HEK293 (cell line): Measurements from ENCODE around the gene SLC35F2.

Source experiments
- CTCF ChIA-PET: fragments of 350-600 bp; formaldehyde crosslinking; extraction: SDS; loops from one replicate; lab custom pipeline; 2021; ENCODE audit warnings: antibody characterized with exemption; lab: Yijun Ruan, JAX
- POLR2A ChIA-PET: fragments of 300-600 bp; formaldehyde crosslinking; extraction: SDS; loops from one replicate; lab custom pipeline; 2020; ENCODE audit warnings: antibody characterized with exemption, inconsistent platforms; lab: Yijun Ruan, JAX
- H3K27ac ChIP-seq: fragments of 200-500 bp; sonication (Bioruptor generic); 2 replicates; pipeline ENCODE4 v1.5.1; 2014; ENCODE audit warnings: low read depth, low read length, control low read depth, inconsistent platforms; ENCODE audit errors: extremely low read depth
- H3K36me3 ChIP-seq, 2 experiments: fragments of 200-500 bp in 1 of 2; sonication (Bioruptor generic) in 1 of 2; 1 replicate in 1 of 2; 2 replicates in 1 of 2; pipeline ENCODE4 v1.5.1; 2014 to 2017; ENCODE audit warnings: inconsistent platforms in 2 of 2, low read length in 2 of 2; ENCODE audit not compliant: control insufficient read depth in 2 of 2, insufficient read depth in 1 of 2
- H3K4me1 ChIP-seq: fragments of 200-500 bp; sonication (Bioruptor generic); 2 replicates; pipeline ENCODE4 v1.5.1; 2014; ENCODE audit warnings: mild to moderate bottlenecking, low read length, inconsistent platforms; ENCODE audit not compliant: control insufficient read depth, insufficient read depth
- H3K4me3 ChIP-seq: 2 replicates; pipeline ENCODE4 v1.5.1; 2011; ENCODE audit warnings: low read depth, mild to moderate bottlenecking, control low read depth, low read length, moderate library complexity
- H3K9me3 ChIP-seq: fragments of 200-500 bp; sonication (Bioruptor generic); 2 replicates; pipeline ENCODE4 v1.5.1; 2014; ENCODE audit warnings: low read depth, low read length, inconsistent platforms; ENCODE audit not compliant: control insufficient read depth, insufficient read depth
- GLIS2 ChIP-seq: fragments of 450-650 bp; formaldehyde crosslinking; IDR thresholded peaks from 2 replicates; pipeline ENCODE4 v1.5.1; 2016; ENCODE audit warnings: missing biosample characterization, missing genetic modification characterization
- PRDM10 ChIP-seq: fragments of 450-650 bp; formaldehyde crosslinking; IDR thresholded peaks from 2 replicates; pipeline ENCODE4 v1.5.1; 2016; ENCODE audit warnings: missing biosample characterization, missing genetic modification characterization
- SP3 ChIP-seq: fragments of 450-650 bp; formaldehyde crosslinking; IDR thresholded peaks from 2 replicates; pipeline ENCODE4 v1.5.1; 2016; ENCODE audit warnings: missing biosample characterization, missing genetic modification characterization
- ZNF140 ChIP-seq: fragments of 450-650 bp; formaldehyde crosslinking; IDR thresholded peaks from 2 replicates; pipeline ENCODE4 v1.5.1; 2016; ENCODE audit warnings: missing biosample characterization, missing genetic modification characterization
- ZNF184 ChIP-seq: fragments of 450-650 bp; IDR thresholded peaks from 2 replicates; pipeline ENCODE4 v1.5.1; 2018; ENCODE audit warnings: missing biosample characterization, mild to moderate bottlenecking, missing genetic modification characterization
- ZNF24 ChIP-seq: fragments of 450-650 bp; formaldehyde crosslinking; IDR thresholded peaks from 2 replicates; pipeline ENCODE4 v1.5.1; 2016; ENCODE audit warnings: missing biosample characterization, missing genetic modification characterization
- ZNF350 ChIP-seq: fragments of 450-650 bp; formaldehyde crosslinking; IDR thresholded peaks from 2 replicates; pipeline ENCODE4 v1.5.0; 2017; ENCODE audit warnings: missing biosample characterization, mild to moderate bottlenecking, missing genetic modification characterization
- ZNF37A ChIP-seq: fragments of 450-650 bp; IDR thresholded peaks from 2 replicates; pipeline ENCODE4 v1.5.1; 2018; ENCODE audit warnings: missing biosample characterization, missing genetic modification characterization
- ZNF394 ChIP-seq: fragments of 450-650 bp; formaldehyde crosslinking; IDR thresholded peaks from 2 replicates; pipeline ENCODE4 v1.5.1; 2016; ENCODE audit warnings: missing biosample characterization, missing genetic modification characterization, mild to moderate bottlenecking, moderate library complexity, borderline replicate concordance
- ZNF423 ChIP-seq: fragments of 450-650 bp; formaldehyde crosslinking; IDR thresholded peaks from 2 replicates; pipeline ENCODE4 v1.5.1; 2016; ENCODE audit warnings: missing biosample characterization, missing genetic modification characterization
- ZNF48 ChIP-seq: fragments of 450-650 bp; formaldehyde crosslinking; IDR thresholded peaks from 2 replicates; pipeline ENCODE4 v1.5.1; 2016; ENCODE audit warnings: missing biosample characterization, missing genetic modification characterization
- ZNF501 ChIP-seq: fragments of 450-650 bp; formaldehyde crosslinking; IDR thresholded peaks from 2 replicates; pipeline ENCODE4 v1.5.1; 2016; ENCODE audit warnings: missing biosample characterization, missing genetic modification characterization
- ZNF521 ChIP-seq: fragments of 450-650 bp; formaldehyde crosslinking; IDR thresholded peaks from 2 replicates; pipeline ENCODE4 v1.5.1; 2017; ENCODE audit warnings: missing biosample characterization, mild to moderate bottlenecking, missing genetic modification characterization
- ZNF558 ChIP-seq: fragments of 450-650 bp; formaldehyde crosslinking; IDR thresholded peaks from 2 replicates; pipeline ENCODE4 v1.5.1; 2016; ENCODE audit warnings: missing biosample characterization, missing genetic modification characterization
- ZNF629 ChIP-seq: fragments of 450-650 bp; formaldehyde crosslinking; IDR thresholded peaks from 2 replicates; pipeline ENCODE4 v1.5.1; 2017; ENCODE audit warnings: missing biosample characterization, missing genetic modification characterization
- ZNF747 ChIP-seq: fragments of 450-650 bp; formaldehyde crosslinking; IDR thresholded peaks from 2 replicates; pipeline ENCODE4 v1.5.1; 2016; ENCODE audit warnings: missing biosample characterization, missing genetic modification characterization
- ZNF792 ChIP-seq: fragments of 450-650 bp; formaldehyde crosslinking; IDR thresholded peaks from 2 replicates; pipeline ENCODE4 v1.5.1; 2016; ENCODE audit warnings: missing biosample characterization, missing genetic modification characterization
- ZXDB ChIP-seq: fragments of 450-650 bp; formaldehyde crosslinking; IDR thresholded peaks from 2 replicates; pipeline ENCODE4 v1.5.1; 2016; ENCODE audit warnings: missing biosample characterization, missing genetic modification characterization
- TF ChIP-seq, protein P1 (sequence below): fragments of 450-650 bp; formaldehyde crosslinking; IDR thresholded peaks from 2 replicates; pipeline ENCODE4 v1.5.1; 2016; ENCODE audit warnings: missing biosample characterization, missing genetic modification characterization
- TF ChIP-seq, protein P2 (sequence below): fragments of 450-650 bp; formaldehyde crosslinking; IDR thresholded peaks from 2 replicates; pipeline ENCODE4; 2016; ENCODE audit warnings: missing biosample characterization, missing genetic modification characterization
- TF ChIP-seq, protein P3 (sequence below): fragments of 450-650 bp; formaldehyde crosslinking; IDR thresholded peaks from 2 replicates; pipeline ENCODE4 v1.5.1; 2016; ENCODE audit warnings: missing biosample characterization, missing genetic modification characterization, borderline replicate concordance

The SLC35F2 gene

DNA sequence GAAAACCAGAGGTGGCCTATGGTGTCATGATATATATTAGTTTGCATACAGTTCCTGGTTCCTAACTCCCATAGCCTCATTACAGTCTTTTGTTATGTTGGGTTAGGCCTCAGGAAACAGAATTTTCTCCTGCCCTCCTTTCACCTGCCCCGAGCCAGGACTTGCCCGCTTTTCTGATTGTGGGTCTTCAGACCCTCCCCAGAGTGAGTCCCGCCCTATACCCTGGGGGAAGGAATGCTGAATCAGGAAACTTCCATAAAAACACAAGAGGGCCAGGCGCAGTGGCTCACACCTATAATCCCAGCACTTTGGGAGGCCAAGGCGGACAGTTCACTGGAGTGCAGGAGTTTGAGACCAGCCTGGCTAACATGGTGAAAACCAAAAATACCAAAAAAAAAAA lies 70.9 kb downstream of the SLC35F2 start (continued):
- no peak for TF ChIP-seq ZNF394 (tag by site-specific recombination)
- no peak for TF ChIP-seq ZNF140 (tag by site-specific recombination)

DNA sequence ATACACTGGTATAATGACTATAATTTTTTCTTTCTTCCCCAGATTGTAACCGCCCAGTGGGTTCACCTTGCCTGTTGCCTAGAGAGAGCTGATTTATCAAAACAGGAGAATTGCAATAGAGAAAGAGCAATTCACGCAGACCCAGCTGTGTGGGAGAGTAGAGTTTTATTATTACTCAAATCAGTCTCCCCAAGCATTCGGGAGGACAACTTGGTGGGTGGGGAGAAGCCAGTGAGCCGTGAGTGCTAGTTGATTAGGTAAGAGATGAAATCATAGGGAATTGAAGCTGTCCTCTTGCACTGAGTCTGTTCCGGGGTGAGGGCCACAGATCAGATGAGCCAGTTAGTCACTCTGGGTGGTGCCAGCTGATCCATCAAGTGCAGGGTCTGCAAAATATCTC lies 73.2 kb downstream of the SLC35F2 start:
- Histone ChIP-seq H3K4me1 (no peaks in the 10 kb centered on the region), H3K36me3 (no peaks in the 10 kb centered on the region), H3K27ac (no peak overlapping the region), H3K9me3 (no peaks in the 10 kb centered on the region), H3K4me3 (no peak overlapping the region)
- CTCF ChIA-PET = interaction anchor here (1.0 kb wide), 1 partner anchor 9 kb away, joined by 3 read pairs; no protein-coding TSS in a partner anchor
- POLR2A ChIA-PET = no interaction called here
- TF ChIP-seq ZNF629 (tag by site-specific recombination) (peak; percentile 60), ZNF24 (no peak), ZNF423 (tag by site-specific recombination) (no peak)
- TF ChIP-seq, protein P1, sequence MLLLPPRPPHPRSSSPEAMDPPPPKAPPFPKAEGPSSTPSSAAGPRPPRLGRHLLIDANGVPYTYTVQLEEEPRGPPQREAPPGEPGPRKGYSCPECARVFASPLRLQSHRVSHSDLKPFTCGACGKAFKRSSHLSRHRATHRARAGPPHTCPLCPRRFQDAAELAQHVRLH (tag by site-specific recombination) = no peak

DNA sequence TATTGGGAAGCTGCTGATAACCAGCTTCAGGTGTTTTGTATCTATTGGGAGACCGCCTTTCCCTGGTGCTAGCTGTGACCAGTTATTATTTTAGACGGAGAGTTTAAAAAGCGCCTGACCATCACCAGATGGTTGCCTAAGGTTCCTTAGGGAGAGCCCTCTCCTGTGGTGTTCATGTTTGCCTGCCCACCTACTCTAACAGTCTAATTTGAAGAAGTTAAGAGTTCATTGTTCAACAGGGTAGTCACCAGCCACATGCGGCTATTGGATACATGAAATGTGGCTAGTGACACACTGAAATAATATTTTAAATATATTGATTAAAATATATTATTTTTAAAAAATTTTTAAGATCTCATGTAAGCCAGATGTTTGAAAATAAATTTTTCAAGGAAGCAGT lies 75.5 kb downstream of the SLC35F2 start:
- Histone ChIP-seq H3K36me3 (no peaks in the 10 kb centered on the region), H3K4me3 (no peak overlapping the region)
- CTCF ChIA-PET = no interaction called here
- POLR2A ChIA-PET = no interaction called here
- TF ChIP-seq SP3 (tag by site-specific recombination) = no peak
- TF ChIP-seq ZNF558 (tag by site-specific recombination) = no peak
- no peak for TF ChIP-seq ZNF792 (tag by site-specific recombination)
- TF ChIP-seq, protein P2, sequence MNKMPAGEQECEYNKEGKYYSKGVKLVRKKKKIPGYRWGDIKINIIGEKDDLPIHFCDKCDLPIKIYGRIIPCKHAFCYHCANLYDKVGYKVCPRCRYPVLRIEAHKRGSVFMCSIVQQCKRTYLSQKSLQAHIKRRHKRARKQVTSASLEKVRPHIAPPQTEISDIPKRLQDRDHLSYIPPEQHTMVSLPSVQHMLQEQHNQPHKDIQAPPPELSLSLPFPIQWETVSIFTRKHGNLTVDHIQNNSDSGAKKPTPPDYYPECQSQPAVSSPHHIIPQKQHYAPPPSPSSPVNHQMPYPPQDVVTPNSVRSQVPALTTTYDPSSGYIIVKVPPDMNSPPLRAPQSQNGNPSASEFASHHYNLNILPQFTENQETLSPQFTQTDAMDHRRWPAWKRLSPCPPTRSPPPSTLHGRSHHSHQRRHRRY = no peak
- no peak for TF ChIP-seq ZNF48 (tag by site-specific recombination)
- TF ChIP-seq ZNF521 (tag by site-specific recombination) = no peak
- TF ChIP-seq ZNF747 (tag by site-specific recombination) = no peak
- TF ChIP-seq ZNF24 = no peak
- TF ChIP-seq PRDM10 (tag by site-specific recombination) = no peak
- no peak for TF ChIP-seq ZNF37A (tag by site-specific recombination)
- no peak for TF ChIP-seq ZNF501 (tag by site-specific recombination)
- TF ChIP-seq GLIS2 (tag by site-specific recombination) = no peak
- no peak for TF ChIP-seq ZNF350 (tag by site-specific recombination)
- no peak for TF ChIP-seq ZXDB (tag by site-specific recombination)
- TF ChIP-seq ZNF184 (tag by site-specific recombination) = no peak
- TF ChIP-seq, protein P3, sequence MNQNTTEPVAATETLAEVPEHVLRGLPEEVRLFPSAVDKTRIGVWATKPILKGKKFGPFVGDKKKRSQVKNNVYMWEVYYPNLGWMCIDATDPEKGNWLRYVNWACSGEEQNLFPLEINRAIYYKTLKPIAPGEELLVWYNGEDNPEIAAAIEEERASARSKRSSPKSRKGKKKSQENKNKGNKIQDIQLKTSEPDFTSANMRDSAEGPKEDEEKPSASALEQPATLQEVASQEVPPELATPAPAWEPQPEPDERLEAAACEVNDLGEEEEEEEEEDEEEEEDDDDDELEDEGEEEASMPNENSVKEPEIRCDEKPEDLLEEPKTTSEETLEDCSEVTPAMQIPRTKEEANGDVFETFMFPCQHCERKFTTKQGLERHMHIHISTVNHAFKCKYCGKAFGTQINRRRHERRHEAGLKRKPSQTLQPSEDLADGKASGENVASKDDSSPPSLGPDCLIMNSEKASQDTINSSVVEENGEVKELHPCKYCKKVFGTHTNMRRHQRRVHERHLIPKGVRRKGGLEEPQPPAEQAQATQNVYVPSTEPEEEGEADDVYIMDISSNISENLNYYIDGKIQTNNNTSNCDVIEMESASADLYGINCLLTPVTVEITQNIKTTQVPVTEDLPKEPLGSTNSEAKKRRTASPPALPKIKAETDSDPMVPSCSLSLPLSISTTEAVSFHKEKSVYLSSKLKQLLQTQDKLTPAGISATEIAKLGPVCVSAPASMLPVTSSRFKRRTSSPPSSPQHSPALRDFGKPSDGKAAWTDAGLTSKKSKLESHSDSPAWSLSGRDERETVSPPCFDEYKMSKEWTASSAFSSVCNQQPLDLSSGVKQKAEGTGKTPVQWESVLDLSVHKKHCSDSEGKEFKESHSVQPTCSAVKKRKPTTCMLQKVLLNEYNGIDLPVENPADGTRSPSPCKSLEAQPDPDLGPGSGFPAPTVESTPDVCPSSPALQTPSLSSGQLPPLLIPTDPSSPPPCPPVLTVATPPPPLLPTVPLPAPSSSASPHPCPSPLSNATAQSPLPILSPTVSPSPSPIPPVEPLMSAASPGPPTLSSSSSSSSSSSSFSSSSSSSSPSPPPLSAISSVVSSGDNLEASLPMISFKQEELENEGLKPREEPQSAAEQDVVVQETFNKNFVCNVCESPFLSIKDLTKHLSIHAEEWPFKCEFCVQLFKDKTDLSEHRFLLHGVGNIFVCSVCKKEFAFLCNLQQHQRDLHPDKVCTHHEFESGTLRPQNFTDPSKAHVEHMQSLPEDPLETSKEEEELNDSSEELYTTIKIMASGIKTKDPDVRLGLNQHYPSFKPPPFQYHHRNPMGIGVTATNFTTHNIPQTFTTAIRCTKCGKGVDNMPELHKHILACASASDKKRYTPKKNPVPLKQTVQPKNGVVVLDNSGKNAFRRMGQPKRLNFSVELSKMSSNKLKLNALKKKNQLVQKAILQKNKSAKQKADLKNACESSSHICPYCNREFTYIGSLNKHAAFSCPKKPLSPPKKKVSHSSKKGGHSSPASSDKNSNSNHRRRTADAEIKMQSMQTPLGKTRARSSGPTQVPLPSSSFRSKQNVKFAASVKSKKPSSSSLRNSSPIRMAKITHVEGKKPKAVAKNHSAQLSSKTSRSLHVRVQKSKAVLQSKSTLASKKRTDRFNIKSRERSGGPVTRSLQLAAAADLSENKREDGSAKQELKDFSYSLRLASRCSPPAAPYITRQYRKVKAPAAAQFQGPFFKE = no peak
- TF ChIP-seq, all 188 proteins: peak for 0
- no peaks in the 10 kb centered on the region for H3K9me3 ChIP-seq
- H3K27ac ChIP-seq = no peak overlapping the region
- 0 out of 2 replicates have a peak, but pooled peaks cover 2% of the 10 kb centered on the region for H3K4me1 ChIP-seq
